PFSK-1 (cell line): ENCODE results near the gene GNG10.

Experiments
- POLR2AphosphoS5 ChIP-seq: IDR thresholded peaks from 2 replicates; pipeline ENCODE4 v1.6.1; 2012; ENCODE audit warnings: low read depth, mild to moderate bottlenecking, control low read depth, low read length, moderate library complexity
- TAF1 ChIP-seq: IDR thresholded peaks from 2 replicates; pipeline ENCODE4 v1.6.1; 2012; ENCODE audit warnings: low read length, control low read depth, borderline replicate concordance; ENCODE audit not compliant: insufficient read depth
- TF ChIP-seq, protein P1 (sequence below), 2 experiments: IDR thresholded peaks; 2 replicates each; pipeline versions ENCODE4 v1.6.1 to v1.8.0; 2011 to 2012; ENCODE audit warnings: low read depth in 2 of 2, low read length in 2 of 2, control low read depth in 1 of 2, inconsistent platforms in 1 of 2, mild to moderate bottlenecking in 1 of 2, moderate library complexity in 1 of 2; ENCODE audit not compliant: insufficient read depth in 1 of 2

DNA sequence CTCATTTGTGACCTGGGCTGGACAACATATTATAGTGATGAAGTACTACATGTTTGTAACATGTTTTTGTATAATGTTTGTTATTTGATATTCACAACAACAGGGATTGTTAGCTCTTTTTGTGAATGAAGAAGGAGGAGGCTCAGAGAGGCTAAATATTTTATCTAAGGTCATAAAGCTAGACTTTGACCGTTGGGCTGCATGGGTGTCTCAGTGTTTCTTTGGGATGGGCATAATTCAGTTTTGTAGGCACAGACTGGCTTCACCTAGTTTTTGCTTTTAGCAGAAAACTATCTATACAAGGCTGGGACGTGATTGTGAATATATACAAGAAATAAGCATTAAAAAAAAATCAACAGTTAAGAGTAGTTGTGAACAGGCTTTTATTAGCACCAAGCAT, 15.0 kb upstream of the GNG10 start:
- TF ChIP-seq, protein P1, sequence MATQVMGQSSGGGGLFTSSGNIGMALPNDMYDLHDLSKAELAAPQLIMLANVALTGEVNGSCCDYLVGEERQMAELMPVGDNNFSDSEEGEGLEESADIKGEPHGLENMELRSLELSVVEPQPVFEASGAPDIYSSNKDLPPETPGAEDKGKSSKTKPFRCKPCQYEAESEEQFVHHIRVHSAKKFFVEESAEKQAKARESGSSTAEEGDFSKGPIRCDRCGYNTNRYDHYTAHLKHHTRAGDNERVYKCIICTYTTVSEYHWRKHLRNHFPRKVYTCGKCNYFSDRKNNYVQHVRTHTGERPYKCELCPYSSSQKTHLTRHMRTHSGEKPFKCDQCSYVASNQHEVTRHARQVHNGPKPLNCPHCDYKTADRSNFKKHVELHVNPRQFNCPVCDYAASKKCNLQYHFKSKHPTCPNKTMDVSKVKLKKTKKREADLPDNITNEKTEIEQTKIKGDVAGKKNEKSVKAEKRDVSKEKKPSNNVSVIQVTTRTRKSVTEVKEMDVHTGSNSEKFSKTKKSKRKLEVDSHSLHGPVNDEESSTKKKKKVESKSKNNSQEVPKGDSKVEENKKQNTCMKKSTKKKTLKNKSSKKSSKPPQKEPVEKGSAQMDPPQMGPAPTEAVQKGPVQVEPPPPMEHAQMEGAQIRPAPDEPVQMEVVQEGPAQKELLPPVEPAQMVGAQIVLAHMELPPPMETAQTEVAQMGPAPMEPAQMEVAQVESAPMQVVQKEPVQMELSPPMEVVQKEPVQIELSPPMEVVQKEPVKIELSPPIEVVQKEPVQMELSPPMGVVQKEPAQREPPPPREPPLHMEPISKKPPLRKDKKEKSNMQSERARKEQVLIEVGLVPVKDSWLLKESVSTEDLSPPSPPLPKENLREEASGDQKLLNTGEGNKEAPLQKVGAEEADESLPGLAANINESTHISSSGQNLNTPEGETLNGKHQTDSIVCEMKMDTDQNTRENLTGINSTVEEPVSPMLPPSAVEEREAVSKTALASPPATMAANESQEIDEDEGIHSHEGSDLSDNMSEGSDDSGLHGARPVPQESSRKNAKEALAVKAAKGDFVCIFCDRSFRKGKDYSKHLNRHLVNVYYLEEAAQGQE (IDR thresholded peaks at IDR 0.05; ENCODE audit: insufficient read depth in 1 of 2, low read depth in 2 of 2, low read length in 2 of 2), result no peak
- TF ChIP-seq TAF1 (no peak), POLR2AphosphoS5 (no peak)
